IMR-90 (cell line): ENCODE results near the gene PRR33. TPM values are rescaled to one million over a fixed set of nuclear protein-coding genes. Genes with fewer than 3 reads are reported as not detected.

Experiments used
- ATAC-seq: fragments of 200-7000 bp; cut with Tn5 transposase; 2 replicates; pipeline ENCODE4 v1.9.1; 2020; ENCODE audit warnings: low read depth, mild to moderate bottlenecking, moderate library complexity
- BruUV-seq: library from RNA; stranded (reverse); fragments of 400-500 nt; replicated peaks from 2 replicates; lab custom pipeline; 2021; lab: Mats Ljungman, UMichigan
- CTCF ChIA-PET: fragments of 300-600 bp; formaldehyde crosslinking; extraction: SDS; loops from one replicate; lab custom pipeline; 2021; ENCODE audit warnings: antibody characterized with exemption; lab: Yijun Ruan, JAX
- POLR2A ChIA-PET: fragments of 300-600 bp; sonication (Branson Sonifier 250); formaldehyde crosslinking; loops from one replicate; lab custom pipeline; 2022; ENCODE audit warnings: antibody characterized with exemption; ENCODE audit not compliant: unreplicated experiment; lab: Charles Lee
- DNase-seq: peaks from one replicate; pipeline ENCODE4 v3.0.0; 2013
- H2AFZ ChIP-seq: replicated peaks from 2 replicates; pipeline ENCODE3; 2013; ENCODE audit warnings: low read length, mild to moderate bottlenecking; ENCODE audit not compliant: poor library complexity
- H2AK5ac ChIP-seq: 2 replicates; pipeline ENCODE4 v1.6.1; 2013; ENCODE audit warnings: low read depth, low read length, inconsistent platforms
- H2AK9ac ChIP-seq: replicated peaks from 2 replicates; pipeline ENCODE3; 2013; ENCODE audit warnings: mild to moderate bottlenecking, low read depth, low read length, moderate library complexity; ENCODE audit not compliant: poor library complexity
- H2BK120ac ChIP-seq: 2 replicates; pipeline ENCODE4 v1.6.1; 2013; ENCODE audit warnings: low read depth, low read length, inconsistent platforms
- H2BK15ac ChIP-seq: 3 replicates; pipeline ENCODE4 v1.6.1; 2013; ENCODE audit warnings: low read depth, low read length, inconsistent platforms
- H2BK20ac ChIP-seq: 2 replicates; pipeline ENCODE4 v1.6.1; 2013; ENCODE audit warnings: low read depth, mild to moderate bottlenecking, inconsistent platforms, low read length, moderate library complexity
- H2BK5ac ChIP-seq: 2 replicates; pipeline ENCODE4 v1.6.1; 2013; ENCODE audit warnings: mild to moderate bottlenecking, low read depth, low read length, inconsistent platforms; ENCODE audit not compliant: poor library complexity, severe bottlenecking
- H3K14ac ChIP-seq: replicated peaks from 2 replicates; pipeline ENCODE4 v1.6.1; 2013; ENCODE audit warnings: low read depth, low read length, inconsistent platforms
- H3K18ac ChIP-seq: 2 replicates; pipeline ENCODE4 v1.6.1; 2013; ENCODE audit warnings: low read depth, low read length, control low read depth
- H3K23ac ChIP-seq: 2 replicates; pipeline ENCODE4 v1.6.1; 2013; ENCODE audit warnings: low read depth, low read length, inconsistent platforms
- H3K27ac ChIP-seq: 2 replicates; pipeline ENCODE4 v1.5.1; 2013; ENCODE audit warnings: mild to moderate bottlenecking, control low read depth, low read length; ENCODE audit not compliant: insufficient read depth
- H3K27me3 ChIP-seq: 2 replicates; pipeline ENCODE4 v1.6.1; 2013; ENCODE audit warnings: low read length; ENCODE audit not compliant: control insufficient read depth, insufficient read depth
- H3K36me3 ChIP-seq: 2 replicates; pipeline ENCODE4 v1.6.1; 2013; ENCODE audit warnings: low read length, mixed read lengths; ENCODE audit not compliant: control insufficient read depth, insufficient read depth
- H3K4ac ChIP-seq: 2 replicates; pipeline ENCODE4 v1.6.1; 2013; ENCODE audit warnings: low read depth, low read length, inconsistent platforms
- H3K4me1 ChIP-seq: 2 replicates; pipeline ENCODE4 v1.6.1; 2013; ENCODE audit warnings: low read length, mixed read lengths; ENCODE audit not compliant: control insufficient read depth, insufficient read depth
- H3K4me2 ChIP-seq: 2 replicates; pipeline ENCODE4 v1.6.1; 2013; ENCODE audit warnings: low read depth, mild to moderate bottlenecking, control low read depth, low read length, moderate library complexity
- H3K4me3 ChIP-seq: 2 replicates; pipeline ENCODE4 v1.5.1; 2013; ENCODE audit warnings: low read depth, mild to moderate bottlenecking, control low read depth, low read length, moderate library complexity; ENCODE audit not compliant: insufficient read depth
- H3K56ac ChIP-seq: 2 replicates; pipeline ENCODE4 v1.6.1; 2013; ENCODE audit warnings: low read length, inconsistent platforms; ENCODE audit not compliant: insufficient read depth; ENCODE audit errors: extremely low read depth
- H3K79me1 ChIP-seq, 2 experiments: 2 replicates each; pipeline ENCODE4 v1.6.1; 2013; ENCODE audit warnings: low read length in 2 of 2, inconsistent platforms in 1 of 2, low read depth in 1 of 2
- H3K9ac ChIP-seq: 2 replicates; pipeline ENCODE4 v1.6.1; 2013; ENCODE audit warnings: low read depth, low read length, control low read depth
- H3K9me1 ChIP-seq: 2 replicates; pipeline ENCODE4 v1.6.1; 2013; ENCODE audit warnings: low read length, inconsistent platforms; ENCODE audit not compliant: insufficient read depth
- H3K9me3 ChIP-seq: 2 replicates; pipeline ENCODE4 v1.6.1; 2013; ENCODE audit warnings: low read length; ENCODE audit not compliant: control insufficient read depth, insufficient read depth
- H4K20me1 ChIP-seq: 2 replicates; pipeline ENCODE4 v1.6.1; 2013; ENCODE audit warnings: low read length, inconsistent platforms; ENCODE audit not compliant: insufficient read depth
- H4K5ac ChIP-seq: 2 replicates; pipeline ENCODE4 v1.6.1; 2013; ENCODE audit warnings: mild to moderate bottlenecking, low read depth, low read length, control low read depth
- H4K8ac ChIP-seq, 2 experiments: 2 replicates each; pipeline ENCODE4 v1.6.1; 2013; ENCODE audit warnings: low read depth in 2 of 2, low read length in 2 of 2, control low read depth in 1 of 2, inconsistent platforms in 1 of 2
- H4K91ac ChIP-seq: 2 replicates; pipeline ENCODE4 v1.6.1; 2013; ENCODE audit warnings: low read depth, low read length, inconsistent platforms; ENCODE audit not compliant: insufficient read depth
- FOS ChIP-seq: fragments of 150-350 bp; IDR thresholded peaks from 2 replicates; pipeline ENCODE4 v1.6.1; 2016; ENCODE audit warnings: low read depth, low read length
- MAFK ChIP-seq: IDR thresholded peaks from 2 replicates; pipeline ENCODE4 v1.6.1; 2012; ENCODE audit warnings: low read depth, low read length, improper control_type of control experiment
- RFX5 ChIP-seq: IDR thresholded peaks from 2 replicates; pipeline ENCODE4 v1.8.0; 2012; ENCODE audit warnings: low read depth, mild to moderate bottlenecking, low read length, moderate library complexity
- WGBS, 2 experiments: methylation state at CpG; one replicate each; pipeline versions ENCODE4 v1.1.5 to v1.1.7; 2013; ENCODE audit warnings: missing lambda C conversion rate in 2 of 2; ENCODE audit not compliant: insufficient read length in 1 of 2; ENCODE audit errors: extremely low coverage in 2 of 2; 5-methylcytosine and 5-hydroxymethylcytosine counted together
- dilution Hi-C: fragments of 300-500 bp; cut with HindIII; formaldehyde crosslinking; loops from one replicate; pipeline ENCODE4 v1.14.3; 2018; ENCODE audit warnings: low sequenced_read_pairs; ENCODE audit not compliant: unreplicated experiment
- in situ Hi-C: fragments of 300-500 bp; cut with MboI; formaldehyde crosslinking; loops from 3 replicates; pipeline ENCODE4 v1.14.3; 2019; ENCODE audit warnings: low sequenced_read_pairs, inconsistent platforms, mixed read lengths
- intact Hi-C: fragments of 100-400 bp; cut with micrococcal nuclease; formaldehyde crosslinking; loops from 2 replicates; pipeline ENCODE4 v1.10.0; 2022
- polyA plus RNA-seq, 3 experiments: library from polyadenylated mRNA; depleted of rRNA; stranded (reverse); fragments of >200 nt; gene quantifications; 2 replicates each; pipeline ENCODE4 v1.2.3, GENCODE V29; 2012; ENCODE audit warnings: low replicate concordance in 1 of 3
- total RNA-seq: library from RNA; depleted of rRNA; stranded (reverse); fragments of >200 nt; gene quantifications from 2 replicates; pipeline ENCODE4 v1.2.3, GENCODE V29; 2012
- TF ChIP-seq, protein P1 (sequence below): fragments of 150-350 bp; IDR thresholded peaks from 2 replicates; pipeline ENCODE4 v1.6.1; 2017; ENCODE audit warnings: mild to moderate bottlenecking, antibody characterized with exemption, low read length, low read depth

PRR33 gene
- total and polyA plus RNA-seq, 2 of the 4 experiments (the other 2 are of a cell fraction) = not detected

DNA sequence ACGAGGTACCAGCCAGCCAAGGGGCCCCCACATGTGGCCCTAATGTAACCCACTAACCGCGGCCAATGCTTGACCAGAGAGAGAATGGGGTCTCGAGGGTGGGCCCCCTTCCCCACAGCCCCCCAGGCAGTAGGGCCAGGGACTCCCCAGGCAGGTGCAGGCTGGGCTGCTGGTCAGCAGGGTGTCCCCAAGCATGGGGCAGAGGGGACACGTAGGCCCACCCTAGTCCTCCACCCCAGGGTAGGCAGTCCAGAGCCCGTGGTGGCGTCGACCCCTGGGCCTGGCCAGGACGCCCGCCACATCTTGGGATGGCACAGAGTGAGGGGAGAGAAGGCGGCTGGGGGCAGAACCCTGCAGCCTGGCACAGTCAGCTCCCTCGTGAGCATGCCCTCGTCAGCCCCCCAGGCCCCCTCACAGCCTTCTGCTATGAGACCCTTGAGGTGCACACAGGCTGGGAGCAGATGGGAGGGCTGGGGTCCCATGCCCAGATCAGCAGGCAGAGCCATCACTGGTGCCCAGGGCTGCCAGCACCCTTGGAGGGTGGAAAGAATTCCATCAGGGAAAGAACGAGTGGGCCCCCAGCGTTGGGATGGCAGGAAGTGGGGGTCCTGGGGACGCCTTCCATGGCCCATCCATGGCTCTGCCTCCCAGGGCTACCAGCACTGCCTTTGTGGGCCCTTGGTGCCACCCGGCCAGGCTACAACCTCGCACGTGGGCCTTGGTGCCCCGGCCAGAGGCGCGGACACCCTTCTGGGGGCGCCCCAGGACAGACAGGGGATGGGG is 33.9 kb upstream of the PRR33 start:
- H3K79me1 ChIP-seq = no peaks in the 10 kb centered on the region
- no peak overlapping the region for H4K5ac ChIP-seq
- ATAC-seq (no peak), DNase-seq (no peak)
- BruUV-seq = no TSS peak
- in situ Hi-C loops (no loop called here), dilution Hi-C loops (no loop called here), intact Hi-C loops (no loop called here)
- no peaks in the 10 kb centered on the region for H3K9me1 ChIP-seq
- no peak overlapping the region for H2AK5ac ChIP-seq
- H3K4me1 ChIP-seq = no peaks in the 10 kb centered on the region
- H3K9me3 ChIP-seq = no peaks in the 10 kb centered on the region
- H2BK15ac ChIP-seq = no peak overlapping the region
- H2AFZ ChIP-seq = no peak overlapping the region
- no peak overlapping the region for H3K27ac ChIP-seq
- H2AK9ac ChIP-seq = no peak overlapping the region
- no peak overlapping the region for H3K9ac ChIP-seq
- H3K4me3 ChIP-seq = no peak overlapping the region
- H2BK5ac ChIP-seq = no peak overlapping the region
- ChIA-PET POLR2A (no interaction called here), CTCF (no interaction called here)
- no peaks in the 10 kb centered on the region for H3K36me3 ChIP-seq
- no peak overlapping the region for H3K14ac ChIP-seq
- H2BK120ac ChIP-seq = no peak overlapping the region
- no peak for TF ChIP-seq MAFK
- TF ChIP-seq, protein P1, sequence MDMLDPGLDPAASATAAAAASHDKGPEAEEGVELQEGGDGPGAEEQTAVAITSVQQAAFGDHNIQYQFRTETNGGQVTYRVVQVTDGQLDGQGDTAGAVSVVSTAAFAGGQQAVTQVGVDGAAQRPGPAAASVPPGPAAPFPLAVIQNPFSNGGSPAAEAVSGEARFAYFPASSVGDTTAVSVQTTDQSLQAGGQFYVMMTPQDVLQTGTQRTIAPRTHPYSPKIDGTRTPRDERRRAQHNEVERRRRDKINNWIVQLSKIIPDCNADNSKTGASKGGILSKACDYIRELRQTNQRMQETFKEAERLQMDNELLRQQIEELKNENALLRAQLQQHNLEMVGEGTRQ = no peak
- TF ChIP-seq FOS = no peak
- TF ChIP-seq RFX5 = no peak
- no peaks in the 10 kb centered on the region for H4K20me1 ChIP-seq
- no peak overlapping the region for H3K4me2 ChIP-seq
- no peak overlapping the region for H3K23ac ChIP-seq
- H4K8ac ChIP-seq = no peak overlapping the region
- peaks cover 11% of the 10 kb centered on the region for H3K27me3 ChIP-seq
- WGBS, 2 experiments = 40% methylated on average over 1 of the region's 23 CpGs; no CpG with 5 or more reads in 1 of the 2 experiments
- no peak overlapping the region for H4K91ac ChIP-seq
- no peak overlapping the region for H3K56ac ChIP-seq
- no peak overlapping the region for H2BK20ac ChIP-seq
- H3K18ac ChIP-seq = no peak overlapping the region
- H3K4ac ChIP-seq = no peak overlapping the region
